ENCODE measurements around the gene VPS37D.

GRCh38 chr7:73708961-73709549, 41.4 kb downstream of the VPS37D start:
- TF ChIP-seq CTCF (conservative IDR thresholded peaks at IDR 0.05; ENCODE audit: low read depth, low read length), result no peak
- TF ChIP-seq EZH2 (IDR thresholded peaks at IDR 0.05; ENCODE audit: borderline replicate concordance, low read depth, low read length, poor library complexity, severe bottlenecking), result no peak
